Lower leg skin (tissue), 3 donors: ENCODE data around the gene TACR2.

Experiments
- CTCF ChIP-seq, 3 donors: fragments of 450-650 bp; IDR thresholded peaks; one replicate each; pipeline ENCODE4 v1.5.1; 2016; ENCODE audit warnings: antibody characterized with exemption in 3 of 3, mild to moderate bottlenecking in 3 of 3, moderate library complexity in 2 of 3
- POLR2A ChIP-seq, 2 donors: fragments of 450-650 bp; IDR thresholded peaks; one replicate each; pipeline ENCODE4 v1.6.1; 2016 to 2017; ENCODE audit warnings: antibody characterized with exemption in 2 of 2, mild to moderate bottlenecking in 1 of 2, moderate library complexity in 1 of 2

- TF ChIP-seq POLR2A (IDR thresholded peaks at IDR 0.05) = no peak
- TF ChIP-seq CTCF (IDR thresholded peaks at IDR 0.05) = no peak
Observed at GRCh38 chr10:69445041-69445440, 28.3 kb upstream of the TACR2 start.
